ENCODE measurements around the gene KCNK7. TPM values are rescaled to one million over a fixed set of nuclear protein-coding genes. Genes with fewer than 3 reads are reported as not detected.

KCNK7 gene
- total RNA-seq: 1 to 10 TPM in 3 of 4 donors, not detected in 1; 1.5 to 3.5 (median 2.5) TPM

- TF ChIP-seq POLR2A (IDR thresholded peaks at IDR 0.05) (no peak), CTCF (IDR thresholded peaks at IDR 0.05) (no peak)
- no peak for DNase-seq
- Histone ChIP-seq H3K9me3 (no peaks in the 10 kb centered on the region), H3K4me1 (peaks cover 0 to 19% (median 2%) of the 10 kb centered on the region in 4 donors), H3K27me3 (no peaks in the 10 kb centered on the region), H3K4me3 (no peak within 1 kb of the TSS), H3K27ac (no peak within 1 kb of the TSS), H3K36me3 (peaks cover 0 to 42% (median 0%) of the 10 kb centered on the region in 3 donors)
These were observed at the start of gene KCNK7 for GRCh38 chr11:65595543-65596281. Gene KCNK7 (minus strand): TSS chr11:65595800. CDS start chr11:65595772, 28 bp downstream.

GRCh38 chr11:65644837-65645236 is 49.2 kb upstream of the KCNK7 start:
- no peak for DNase-seq
- Histone ChIP-seq H3K27ac (no peak overlapping the region), H3K9me3 (no peaks in the 10 kb centered on the region), H3K36me3 (peaks cover 0 to 21% (median 0%) of the 10 kb centered on the region in 3 donors), H3K4me1 (peaks cover 0 to 21% (median 10%) of the 10 kb centered on the region in 4 donors), H3K4me3 (no peak overlapping the region), H3K27me3 (no peaks in the 10 kb centered on the region)
- TF ChIP-seq CTCF (IDR thresholded peaks at IDR 0.05): no peak
- no peak for TF ChIP-seq POLR2A (IDR thresholded peaks at IDR 0.05)

GRCh38 chr11:65643971-65644370 is 48.4 kb upstream of the KCNK7 start:
- Histone ChIP-seq H3K9me3 (no peaks in the 10 kb centered on the region), H3K27me3 (no peaks in the 10 kb centered on the region), H3K36me3 (peaks cover 0 to 12% (median 0%) of the 10 kb centered on the region in 3 donors), H3K27ac (peak overlapping the region in 1 of 4 donors; percentile 42), H3K4me3 (no peak overlapping the region), H3K4me1 (peaks cover 0 to 27% (median 17%) of the 10 kb centered on the region in 4 donors)
- no peak for DNase-seq
- TF ChIP-seq POLR2A (IDR thresholded peaks at IDR 0.05) (no peak), CTCF (IDR thresholded peaks at IDR 0.05) (no peak)

GRCh38 chr11:65642014-65642671 is 46.5 kb upstream of the KCNK7 start:
- DNase-seq: peak in 1 of 3 donors; percentile 35
- no peak for TF ChIP-seq CTCF (IDR thresholded peaks at IDR 0.05)
- no peak for TF ChIP-seq POLR2A (IDR thresholded peaks at IDR 0.05)
- Histone ChIP-seq H3K27me3 (no peaks in the 10 kb centered on the region), H3K27ac (peak overlapping the region in 2 of 4 donors; percentile 88 to 95), H3K36me3 (peaks cover 0 to 8% (median 0%) of the 10 kb centered on the region in 3 donors), H3K4me3 (peak overlapping the region in 1 of 4 donors; percentile 78), H3K4me1 (peaks cover 0 to 38% (median 22%) of the 10 kb centered on the region in 4 donors), H3K9me3 (no peaks in the 10 kb centered on the region)

GRCh38 chr11:65641297-65642013 is 45.9 kb upstream of the KCNK7 start:
- DNase-seq: no peak
- H3K27me3 ChIP-seq: no peaks in the 10 kb centered on the region
- no peaks in the 10 kb centered on the region for H3K9me3 ChIP-seq
- peak overlapping the region; percentile 88 to 95 (median 94) for H3K27ac ChIP-seq
- peaks cover 0 to 36% (median 22%) of the 10 kb centered on the region in 4 donors for H3K4me1 ChIP-seq
- H3K4me3 ChIP-seq: peak overlapping the region; percentile 36 to 78 (median 64)
- TF ChIP-seq CTCF (IDR thresholded peaks at IDR 0.05) (no peak), POLR2A (IDR thresholded peaks at IDR 0.05) (no peak)
- H3K36me3 ChIP-seq: peaks cover 0 to 11% (median 0%) of the 10 kb centered on the region in 3 donors

All from Peyer's patch (tissue), 4 donors.